Heart right ventricle (tissue), 16 donors: ENCODE results near the gene MORN3. TPM values are rescaled to one million over a fixed set of nuclear protein-coding genes. Genes with fewer than 3 reads are reported as not detected.
"Not testable (repeated sequence)": the region's sequence is repeated elsewhere in the genome, so short reads cannot be mapped to it uniquely, and the experiment has no call there.

ENCODE experiments used
- ATAC-seq, 8 donors: fragments of 200-7000 bp; cut with Tn5 transposase; one replicate each; pipeline ENCODE4 v1.9.1; 2020; ENCODE audit warnings: mild to moderate bottlenecking in 8 of 8, moderate library complexity in 8 of 8, moderate number of reproducible peaks in 1 of 8
- DNase-seq, 2 donors: peaks; one replicate each; pipeline ENCODE4 v3.0.0-alpha.2; 2020
- H3K27ac ChIP-seq, 10 donors: fragments of 200-600 bp; sonication (generic) in 2 of 10; one replicate each; pipeline versions ENCODE4 v1.5.0 to v1.8.0; 2020 to 2022; ENCODE audit warnings: mild to moderate bottlenecking in 3 of 10
- H3K27me3 ChIP-seq, 7 donors: fragments of 200-600 bp; one replicate each; pipeline ENCODE4 v1.8.0; 2021 to 2022; ENCODE audit warnings: mild to moderate bottlenecking in 2 of 7
- H3K36me3 ChIP-seq, 9 donors: fragments of 200-600 bp; sonication (generic) in 1 of 9; one replicate each; pipeline versions ENCODE4 v1.5.0 to v1.8.0; 2020 to 2022; ENCODE audit warnings: mild to moderate bottlenecking in 2 of 9
- H3K4me1 ChIP-seq, 9 donors: fragments of 200-600 bp; sonication (generic) in 1 of 9; one replicate each; pipeline versions ENCODE4 v1.5.0 to v1.8.0; 2020 to 2022; ENCODE audit warnings: mild to moderate bottlenecking in 4 of 9
- H3K4me3 ChIP-seq, 10 donors: fragments of 200-600 bp; sonication (generic) in 2 of 10; one replicate each; pipeline versions ENCODE4 v1.5.0 to v1.8.0; 2020 to 2022; ENCODE audit warnings: mild to moderate bottlenecking in 7 of 10, moderate library complexity in 2 of 10
- H3K9me3 ChIP-seq, 11 donors: fragments of 200-600 bp in 10 of 11; sonication (generic) in 2 of 11; one replicate each; pipeline versions ENCODE4 v1.5.0 to v1.8.0; 2013 to 2022; ENCODE audit warnings: mild to moderate bottlenecking in 2 of 11, control low read depth in 1 of 11, moderate library complexity in 1 of 11
- WGBS, 2 donors: extraction: QIAGEN DNeasy Blood & Tissue Kit; methylation state at CpG; one replicate each; pipeline ENCODE4 v1.1.7; 2013; ENCODE audit warnings: inconsistent platforms in 1 of 2; 5-methylcytosine and 5-hydroxymethylcytosine counted together
- intact Hi-C, 10 donors: fragments of 100-400 bp; cut with DNase I; formaldehyde crosslinking; loops; one replicate each; pipeline versions ENCODE4 v1.11.1 to v1.14.2; 2022
- polyA plus RNA-seq, 2 donors: library from polyadenylated mRNA; stranded (reverse); fragments of 200-250 nt; gene quantifications; one replicate each; pipeline ENCODE4 v1.2.3, GENCODE V29; 2013
- total RNA-seq, 10 donors: library from RNA; stranded (reverse); fragmentation: NEBNext Ultra II Directional in 3 of 10; extraction: Animal tissue kit (Norgen Biotek cat#: 25700) in 3 of 10; gene quantifications; one replicate each; pipeline versions ENCODE4 v1.2.1 to v1.2.4, GENCODE V29; 2021 to 2023
- TF ChIP-seq, protein P1 (sequence below), 9 donors: fragments of 200-600 bp; sonication (generic) in 2 of 9; IDR thresholded peaks; one replicate each; pipeline versions ENCODE4 v1.5.0 to v1.8.0; 2021 to 2022; ENCODE audit warnings: antibody characterized with exemption in 9 of 9, mild to moderate bottlenecking in 5 of 9, moderate library complexity in 1 of 9
- donor health status: Arrhythmogenic right ventricular cardiomyopathy.
- donor health status: ischemic (EF 13 %, LVEDD 7.1; RV severe dilation, severe dysfunction).
- donor health status: healthy with polysubstance abuse.
- donor health status: DM: no; HTN: yes; CAD: no.
- donor health status: DM: no; HTN: no; CAD: no.
- donor health status: ischemic (EF 25% LVEDD 6.9; RV normal size, moderate dysfunction).
- donor health status: ischemic (EF 25% LVEDD 5.7; RV mildly dilated, moderate dysfunction).
- donor health status: healthy.
- donor health status: DM: yes; HTN: yes; CAD: no.
- donor health status: Ischemic cardiomyopathy.
- donor health status: ischemic (EF 35%, LVEDD 5.7; RV mildly dilated, moderate dysfunction).
- donor health status: nonischemic (EF 11% LVEDD 7.7; RV severe dilation, severe dysfunction).
- donor health status: DM: yes; HTN: yes; CAD: no.
- donor health status: PGD.
- donor health status: ischemic (EF 29% LVEDD 5.4; RV normal size, mild dysfunction).
- donor health status: nonischemic (EF 23%, LVEDD 6.1; RV moderate dilation, normal function).

Gene MORN3
- total and polyA plus RNA-seq, 12 donors: 0.15 to 0.28 (median 0.18) TPM; not detected in 5

DNA sequence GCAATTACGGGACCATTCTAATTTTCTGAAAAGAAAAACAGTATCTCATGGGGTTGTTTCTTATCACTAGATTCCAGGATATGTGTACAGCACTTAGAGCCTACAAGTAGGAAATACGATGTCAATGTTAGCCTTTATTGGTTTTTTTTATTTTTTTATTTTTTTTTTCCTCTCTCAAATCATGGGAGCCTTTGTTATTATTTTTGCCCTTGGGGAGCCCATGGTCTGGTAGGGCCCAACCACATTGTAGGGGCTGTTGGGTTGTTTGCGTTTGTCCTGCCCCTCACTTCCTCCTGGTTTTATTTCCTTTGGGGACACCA is 5.9 kb downstream of the MORN3 start:
- TF ChIP-seq, protein P1, sequence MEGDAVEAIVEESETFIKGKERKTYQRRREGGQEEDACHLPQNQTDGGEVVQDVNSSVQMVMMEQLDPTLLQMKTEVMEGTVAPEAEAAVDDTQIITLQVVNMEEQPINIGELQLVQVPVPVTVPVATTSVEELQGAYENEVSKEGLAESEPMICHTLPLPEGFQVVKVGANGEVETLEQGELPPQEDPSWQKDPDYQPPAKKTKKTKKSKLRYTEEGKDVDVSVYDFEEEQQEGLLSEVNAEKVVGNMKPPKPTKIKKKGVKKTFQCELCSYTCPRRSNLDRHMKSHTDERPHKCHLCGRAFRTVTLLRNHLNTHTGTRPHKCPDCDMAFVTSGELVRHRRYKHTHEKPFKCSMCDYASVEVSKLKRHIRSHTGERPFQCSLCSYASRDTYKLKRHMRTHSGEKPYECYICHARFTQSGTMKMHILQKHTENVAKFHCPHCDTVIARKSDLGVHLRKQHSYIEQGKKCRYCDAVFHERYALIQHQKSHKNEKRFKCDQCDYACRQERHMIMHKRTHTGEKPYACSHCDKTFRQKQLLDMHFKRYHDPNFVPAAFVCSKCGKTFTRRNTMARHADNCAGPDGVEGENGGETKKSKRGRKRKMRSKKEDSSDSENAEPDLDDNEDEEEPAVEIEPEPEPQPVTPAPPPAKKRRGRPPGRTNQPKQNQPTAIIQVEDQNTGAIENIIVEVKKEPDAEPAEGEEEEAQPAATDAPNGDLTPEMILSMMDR (IDR thresholded peaks at IDR 0.05): no peak
- WGBS, 2 donors: 67 to 84% methylated on average over 3 of the region's 3 CpGs
- peaks cover 0 to 24% (median 5%) of the 10 kb centered on the region in 9 donors for H3K4me1 ChIP-seq
- peak overlapping the region in 1 of 10 donors; percentile 87 for H3K27ac ChIP-seq
- H3K27me3 ChIP-seq: no peaks in the 10 kb centered on the region
- no peak for DNase-seq
- ATAC-seq: no peak
- H3K36me3 ChIP-seq: no peaks in the 10 kb centered on the region
- intact Hi-C loops: loop anchor here in 2 of 10 donors (5.0 kb wide), 1 partner anchor 36 kb away; the partner anchor contains the start of gene ORAI1 (in 2 of the 2)
- H3K9me3 ChIP-seq: no peaks in the 10 kb centered on the region
- peak overlapping the region in 1 of 10 donors; percentile 57 for H3K4me3 ChIP-seq

DNA sequence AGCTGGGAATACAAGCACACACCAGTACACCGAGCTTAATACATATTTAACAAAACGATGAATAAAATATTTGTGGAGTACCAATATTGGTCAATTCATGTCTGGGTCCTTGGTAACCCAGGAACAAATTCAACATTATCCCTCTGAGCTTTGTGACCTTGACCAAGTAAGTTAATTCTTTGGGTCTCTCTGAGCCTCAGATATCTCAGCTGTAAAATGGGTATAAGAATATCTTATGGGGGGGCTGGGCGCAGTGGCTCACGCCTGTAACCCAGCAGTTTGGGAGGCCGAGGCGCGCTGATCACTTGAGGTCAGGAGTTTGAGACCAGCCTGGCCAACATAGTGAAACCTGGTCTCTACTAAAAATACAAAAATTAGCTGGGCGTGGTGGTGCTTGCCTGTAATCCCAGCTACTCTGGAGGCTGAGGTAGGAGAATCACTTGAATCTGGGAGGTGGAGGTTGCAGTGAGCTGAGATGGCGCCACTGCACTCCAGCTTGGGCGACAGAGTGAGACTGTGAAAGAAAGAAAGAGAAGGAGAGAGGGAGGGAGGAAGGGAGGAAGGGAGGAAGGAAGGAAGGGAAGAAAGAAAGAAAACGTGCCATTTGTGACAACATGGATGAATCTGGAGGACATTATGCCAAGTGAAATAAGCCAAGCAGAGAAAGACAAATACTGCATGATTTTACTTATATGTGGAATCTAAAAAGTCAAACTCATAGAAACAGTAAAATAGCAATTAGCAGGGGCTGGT is 7.9 kb downstream of the MORN3 start:
- intact Hi-C loops: loop anchor here in 2 of 10 donors (5.0 kb wide), 1 partner anchor 34 kb away; the partner anchor contains the start of gene ORAI1 (in 2 of the 2)
- not testable (repeated sequence) for H3K4me3 ChIP-seq, DNase-seq, H3K36me3 ChIP-seq, H3K9me3 ChIP-seq, H3K27me3 ChIP-seq, H3K27ac ChIP-seq, ATAC-seq
- peaks cover 0 to 31% (median 5%) of the 10 kb centered on the region in 9 donors for H3K4me1 ChIP-seq
- WGBS, 2 donors: 86 to 89% methylated on average over 11 of the region's 11 CpGs

DNA sequence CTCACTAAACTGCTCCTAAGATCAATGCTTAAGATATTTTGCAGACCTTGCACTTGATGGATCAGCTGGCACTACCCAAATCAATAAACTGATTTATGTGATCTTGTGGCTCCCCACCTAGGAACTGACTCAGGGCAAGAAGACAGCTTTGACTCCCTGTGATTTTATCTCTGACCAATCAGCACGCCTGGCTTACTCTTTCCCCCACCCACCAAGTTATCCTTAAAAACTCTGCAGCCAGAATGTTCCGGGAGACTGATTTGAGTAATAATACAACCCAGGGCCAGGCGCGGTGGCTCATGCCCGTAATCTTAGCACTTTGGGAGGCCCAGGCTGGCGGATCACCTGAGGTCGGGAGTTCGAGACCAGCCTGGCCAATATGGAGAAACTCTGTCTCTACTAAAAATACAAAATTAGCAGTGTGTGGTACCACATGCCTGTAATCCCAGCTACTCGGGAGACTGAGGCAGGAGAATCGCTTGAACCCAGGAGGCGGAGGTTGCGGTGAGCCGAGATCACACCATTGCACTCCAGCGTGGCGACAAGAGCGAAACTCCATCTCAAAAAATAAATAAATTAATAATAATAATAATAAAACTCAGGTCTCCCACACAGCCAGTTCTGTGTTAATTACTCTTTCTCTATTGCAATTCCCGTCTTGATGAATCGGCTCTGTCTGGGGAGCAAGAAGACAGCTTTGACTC is 12.0 kb downstream of the MORN3 start:
- Histone ChIP-seq H3K27me3 (no peaks in the 10 kb centered on the region), H3K9me3 (no peaks in the 10 kb centered on the region), H3K27ac (peak overlapping the region in 6 of 10 donors; percentile 81 to 93 (median 90)), H3K4me3 (no peak overlapping the region), H3K4me1 (peaks cover 0 to 24% (median 5%) of the 10 kb centered on the region in 9 donors), H3K36me3 (no peaks in the 10 kb centered on the region)
- 91 to 94% methylated on average over 18 of the region's 18 CpGs for WGBS, 2 donors
- no peak for ATAC-seq
- TF ChIP-seq, protein P1 (IDR thresholded peaks at IDR 0.05): no peak
- intact Hi-C loops: no loop called here
- DNase-seq: no peak

DNA sequence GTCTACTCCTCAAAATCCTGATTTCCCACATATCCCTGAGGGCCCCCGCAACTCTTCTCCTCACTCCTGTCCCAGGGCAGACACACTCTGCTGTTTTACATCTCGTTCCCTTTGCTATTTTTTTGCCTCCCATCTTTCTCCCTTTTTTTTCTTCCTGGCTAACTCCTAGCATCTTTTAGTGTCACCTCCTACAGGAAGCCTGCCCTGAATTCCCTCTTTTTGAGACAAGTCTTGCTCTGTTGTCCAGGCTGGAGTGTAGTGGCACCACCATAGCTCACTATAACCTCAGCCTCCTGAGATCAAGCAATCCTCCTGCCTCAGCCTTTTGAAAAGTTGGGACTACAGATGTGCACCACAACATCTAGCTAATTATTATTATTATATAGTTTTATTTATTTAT is 13.3 kb downstream of the MORN3 start:
- H3K4me1 ChIP-seq: peaks cover 0 to 24% (median 5%) of the 10 kb centered on the region in 9 donors
- WGBS, 2 donors: 98 to 99% methylated on average over 2 of the region's 2 CpGs
- DNase-seq (no peak), ATAC-seq (no peak)
- H3K4me3 ChIP-seq: no peak overlapping the region
- TF ChIP-seq, protein P1 (IDR thresholded peaks at IDR 0.05): no peak
- intact Hi-C loops: no loop called here
- no peaks in the 10 kb centered on the region for H3K27me3 ChIP-seq
- no peaks in the 10 kb centered on the region for H3K9me3 ChIP-seq
- H3K36me3 ChIP-seq: no peaks in the 10 kb centered on the region
- H3K27ac ChIP-seq: no peak overlapping the region
